Measurements from ENCODE around the gene C21orf58. TPM values are rescaled to one million over a fixed set of nuclear protein-coding genes. Genes with fewer than 3 reads are reported as not detected.

The C21orf58 gene
- total RNA-seq, 1 donor from 2014 or later = 5.4 TPM

- peak; percentile 16 for DNase-seq
Observed at GRCh38 chr21:46295177-46295770, 28.4 kb downstream of the C21orf58 start.

GRCh38 chr21:46294647-46295176 is 29.0 kb downstream of the C21orf58 start:
- no peak for DNase-seq

GRCh38 chr21:46291561-46291960 is 32.1 kb downstream of the C21orf58 start:
- DNase-seq = no peak

GRCh38 chr21:46289655-46290179 is 34.0 kb downstream of the C21orf58 start:
- no peak for DNase-seq

- DNase-seq = no peak
Observed at GRCh38 chr21:46287541-46287940, 36.1 kb downstream of the C21orf58 start.

- DNase-seq = no peak
Observed at GRCh38 chr21:46286648-46287002, 37.0 kb downstream of the C21orf58 start.

- DNase-seq = peak; percentile 96
Observed at GRCh38 chr21:46285761-46286647, 37.7 kb downstream of the C21orf58 start, which contains the start of gene YBEY. Gene YBEY, plus strand, starts transcription at chr21:46286342. Its CDS starts 572 bp downstream, at chr21:46286914.

- DNase-seq = no peak
Observed at GRCh38 chr21:46285206-46285661, 38.4 kb downstream of the C21orf58 start, which contains the start of gene MCM3AP. Gene MCM3AP, minus strand, starts transcription at chr21:46285611. Its CDS starts 325 bp downstream, at chr21:46285286.

- no peak for DNase-seq
Observed at GRCh38 chr21:46284733-46285132, 38.9 kb downstream of the C21orf58 start.

GRCh38 chr21:46284077-46284644 is 39.5 kb downstream of the C21orf58 start:
- no peak for DNase-seq

- DNase-seq = no peak
Observed at GRCh38 chr21:46274797-46275390, 48.8 kb downstream of the C21orf58 start.

GRCh38 chr21:46273341-46273740 is 50.3 kb downstream of the C21orf58 start:
- no peak for DNase-seq

GRCh38 chr21:46269466-46269865 is 54.2 kb downstream of the C21orf58 start:
- DNase-seq = no peak

GRCh38 chr21:46268371-46268770 is 55.3 kb downstream of the C21orf58 start:
- no peak for DNase-seq

- DNase-seq = no peak
Observed at GRCh38 chr21:46266946-46267345, 56.7 kb downstream of the C21orf58 start.

GRCh38 chr21:46265736-46266525 is 57.7 kb downstream of the C21orf58 start:
- DNase-seq = no peak

GRCh38 chr21:46264690-46265144 is 59.0 kb downstream of the C21orf58 start:
- no peak for DNase-seq

- no peak for DNase-seq
Observed at GRCh38 chr21:46264046-46264689, 59.5 kb downstream of the C21orf58 start.

- no peak for DNase-seq
Observed at GRCh38 chr21:46256501-46256994, 67.1 kb downstream of the C21orf58 start.

- no peak for DNase-seq
Observed at GRCh38 chr21:46255758-46256337, 67.8 kb downstream of the C21orf58 start.

Data from tongue (tissue), 2 donors.